Measurements from ENCODE around the gene ABCG2.

DNA sequence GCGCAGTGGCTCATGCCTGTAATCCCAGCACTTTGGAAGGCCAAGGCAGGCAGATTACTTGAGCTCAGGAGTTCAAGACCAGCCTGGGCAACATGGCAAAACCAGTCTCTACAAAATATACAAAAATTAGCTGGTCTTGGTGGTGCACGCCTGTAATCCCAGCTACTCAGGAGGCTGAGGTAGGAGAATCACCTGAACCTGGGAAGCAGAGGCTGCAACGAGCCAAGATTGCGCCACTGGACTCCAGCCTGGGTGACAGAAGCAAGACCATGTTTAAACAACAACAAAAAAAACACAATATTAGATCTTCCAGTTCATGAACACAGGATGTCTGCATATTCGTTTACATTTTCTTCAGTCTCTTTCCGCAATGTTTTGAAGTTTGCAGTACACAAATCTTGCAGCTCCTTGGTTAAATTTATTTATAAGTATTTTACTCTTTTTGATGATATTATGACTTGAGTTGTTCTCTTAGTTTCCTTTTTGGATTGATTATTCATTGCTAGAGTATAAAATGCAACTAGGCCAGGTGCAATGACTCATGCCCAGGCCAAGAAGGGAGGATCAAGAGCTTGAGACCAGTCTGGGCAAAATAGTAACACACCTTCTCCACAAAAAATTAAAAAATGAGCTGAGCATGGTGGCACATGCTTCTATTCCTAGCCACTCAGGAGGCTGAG lies 30.4 kb upstream of the ABCG2 start:
- TF ChIP-seq, protein P1, sequence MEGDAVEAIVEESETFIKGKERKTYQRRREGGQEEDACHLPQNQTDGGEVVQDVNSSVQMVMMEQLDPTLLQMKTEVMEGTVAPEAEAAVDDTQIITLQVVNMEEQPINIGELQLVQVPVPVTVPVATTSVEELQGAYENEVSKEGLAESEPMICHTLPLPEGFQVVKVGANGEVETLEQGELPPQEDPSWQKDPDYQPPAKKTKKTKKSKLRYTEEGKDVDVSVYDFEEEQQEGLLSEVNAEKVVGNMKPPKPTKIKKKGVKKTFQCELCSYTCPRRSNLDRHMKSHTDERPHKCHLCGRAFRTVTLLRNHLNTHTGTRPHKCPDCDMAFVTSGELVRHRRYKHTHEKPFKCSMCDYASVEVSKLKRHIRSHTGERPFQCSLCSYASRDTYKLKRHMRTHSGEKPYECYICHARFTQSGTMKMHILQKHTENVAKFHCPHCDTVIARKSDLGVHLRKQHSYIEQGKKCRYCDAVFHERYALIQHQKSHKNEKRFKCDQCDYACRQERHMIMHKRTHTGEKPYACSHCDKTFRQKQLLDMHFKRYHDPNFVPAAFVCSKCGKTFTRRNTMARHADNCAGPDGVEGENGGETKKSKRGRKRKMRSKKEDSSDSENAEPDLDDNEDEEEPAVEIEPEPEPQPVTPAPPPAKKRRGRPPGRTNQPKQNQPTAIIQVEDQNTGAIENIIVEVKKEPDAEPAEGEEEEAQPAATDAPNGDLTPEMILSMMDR (IDR thresholded peaks at IDR 0.05): no peak
- no peak for TF ChIP-seq POLR2A (IDR thresholded peaks at IDR 0.05)

Measured in testis (tissue), 2 donors.